GM18517 (cell line): Measurements from ENCODE around the gene RNF123.
"Not testable (repeated sequence)": the region's sequence is repeated elsewhere in the genome, so short reads cannot be mapped to it uniquely, and the experiment has no call there.

Source experiments
- ATAC-seq: cut with Tn5 transposase; IDR thresholded peaks from one replicate; pipeline ENCODE4 v1.9.1; 2021; ENCODE audit warnings: mild to moderate bottlenecking, moderate library complexity; ENCODE audit not compliant: unreplicated experiment

The RNF123 gene

GRCh38 chr3:49675912-49676311 is 13.4 kb upstream of the RNF123 start:
- no peak for ATAC-seq

GRCh38 chr3:49680493-49681231 is 8.7 kb upstream of the RNF123 start:
- ATAC-seq = no peak

DNA sequence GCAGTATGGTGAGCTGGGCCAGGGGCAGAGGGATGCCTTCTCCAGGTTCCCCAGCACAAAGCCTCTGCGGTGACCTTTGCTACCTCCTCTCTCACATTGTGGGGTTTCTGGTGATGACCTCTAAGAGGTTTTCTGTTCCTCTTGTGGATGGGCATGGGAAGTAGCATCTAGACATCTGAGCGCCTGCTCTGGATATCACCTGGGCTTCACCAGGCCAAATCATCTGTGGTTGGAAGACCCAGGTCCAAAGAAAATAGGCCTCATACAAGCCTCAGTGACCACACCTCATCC is 8.2 kb upstream of the RNF123 start:
- no peak for ATAC-seq

- ATAC-seq = no peak
Observed at GRCh38 chr3:49681543-49681942, 7.8 kb upstream of the RNF123 start.

DNA sequence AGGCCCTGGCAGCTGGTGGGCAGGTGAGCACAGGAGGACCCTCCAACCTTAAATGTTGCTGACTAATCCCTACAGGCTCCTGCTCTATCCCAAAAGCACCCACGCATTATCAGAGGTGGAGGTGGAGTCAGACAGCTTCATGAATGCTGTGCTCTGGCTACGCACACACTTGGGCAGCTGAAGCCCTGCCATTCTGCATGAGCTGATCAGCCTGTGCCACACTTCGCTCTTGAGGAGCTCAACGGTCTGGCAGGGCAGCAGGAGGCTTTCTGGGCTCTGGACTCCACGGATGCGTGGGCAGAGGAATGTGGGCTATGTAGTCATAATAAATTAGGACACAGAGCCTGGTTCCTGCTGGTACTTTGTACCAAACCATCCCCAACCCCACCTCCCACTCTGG is 6.2 kb upstream of the RNF123 start:
- ATAC-seq = no peak

- ATAC-seq = not testable (repeated sequence)
Observed at GRCh38 chr3:49684453-49684852, 4.9 kb upstream of the RNF123 start.

DNA sequence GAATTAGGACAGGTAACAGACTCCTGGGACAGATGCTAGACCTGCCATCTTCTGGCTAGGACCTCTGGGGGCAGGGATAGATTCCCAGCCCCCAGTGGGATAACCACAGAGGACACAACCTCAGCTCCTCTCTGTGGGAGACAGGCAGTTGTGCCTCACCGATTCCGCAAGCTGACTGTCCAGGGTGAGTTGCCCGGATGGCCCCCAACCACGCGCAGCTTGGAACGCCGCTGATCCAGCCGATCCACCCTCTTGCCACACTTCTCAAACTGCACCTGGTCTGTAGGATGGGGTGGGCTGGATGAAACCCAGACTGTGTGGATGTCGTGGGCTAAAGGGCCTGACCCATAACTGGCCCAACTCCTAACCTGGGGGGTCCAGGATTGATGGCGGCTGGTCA is 4.3 kb upstream of the RNF123 start:
- not testable (repeated sequence) for ATAC-seq

DNA sequence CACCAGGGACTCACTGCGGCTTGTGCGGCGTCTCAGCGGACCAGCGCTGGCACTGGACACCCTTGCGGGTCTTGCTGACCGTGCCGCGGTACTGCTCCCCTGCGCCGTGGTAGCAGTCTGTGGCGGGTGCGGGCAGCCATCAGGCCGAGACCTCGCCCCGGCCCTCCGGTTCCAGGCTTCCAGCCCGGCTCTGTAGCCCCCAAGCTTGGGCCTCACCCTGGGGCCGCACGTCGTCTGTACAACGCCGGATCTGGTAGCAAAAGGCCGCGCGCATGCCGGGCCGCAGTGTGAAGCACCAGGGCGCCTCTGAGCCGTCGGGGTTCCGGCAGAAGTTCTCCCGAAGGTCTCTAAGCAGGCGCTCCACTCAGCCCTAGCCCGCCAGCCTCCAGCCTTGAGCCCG is 3.5 kb upstream of the RNF123 start:
- not testable (repeated sequence) for ATAC-seq

DNA sequence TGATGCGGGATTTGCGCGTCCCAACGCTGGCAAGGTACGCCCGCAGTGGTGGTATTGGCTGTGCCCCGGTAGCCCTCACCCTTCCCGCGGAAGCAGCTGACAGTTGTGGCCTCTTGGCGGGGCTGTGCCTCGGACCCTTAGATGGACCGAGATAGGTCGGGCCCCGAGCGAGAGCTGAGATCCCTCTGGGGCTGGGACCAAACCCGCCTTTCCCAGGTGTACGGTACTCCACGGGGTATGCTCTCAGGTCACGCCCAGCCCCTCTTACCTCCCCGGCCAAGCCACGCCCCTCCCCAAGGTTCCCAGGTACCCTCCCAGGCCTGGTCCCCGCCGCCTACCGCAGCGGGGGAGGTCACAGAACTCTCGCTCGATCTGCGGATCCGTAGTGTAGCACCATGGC is 3.0 kb upstream of the RNF123 start:
- not testable (repeated sequence) for ATAC-seq

GRCh38 chr3:49686769-49687423 is 2.5 kb upstream of the RNF123 start:
- not testable (repeated sequence) for ATAC-seq

GRCh38 chr3:49687424-49687795 is 1.9 kb upstream of the RNF123 start:
- not testable (repeated sequence) for ATAC-seq

GRCh38 chr3:49688338-49689045 is 865 bp upstream of the RNF123 start:
- peak; percentile 22 for ATAC-seq

- ATAC-seq = not testable (repeated sequence)
Observed at GRCh38 chr3:49689908-49690624, 709 bp downstream of the RNF123 start.

- not testable (repeated sequence) for ATAC-seq
Observed at GRCh38 chr3:49690856-49691255, 1.5 kb downstream of the RNF123 start.

GRCh38 chr3:49691481-49691880 is 2.1 kb downstream of the RNF123 start:
- ATAC-seq = not testable (repeated sequence)

DNA sequence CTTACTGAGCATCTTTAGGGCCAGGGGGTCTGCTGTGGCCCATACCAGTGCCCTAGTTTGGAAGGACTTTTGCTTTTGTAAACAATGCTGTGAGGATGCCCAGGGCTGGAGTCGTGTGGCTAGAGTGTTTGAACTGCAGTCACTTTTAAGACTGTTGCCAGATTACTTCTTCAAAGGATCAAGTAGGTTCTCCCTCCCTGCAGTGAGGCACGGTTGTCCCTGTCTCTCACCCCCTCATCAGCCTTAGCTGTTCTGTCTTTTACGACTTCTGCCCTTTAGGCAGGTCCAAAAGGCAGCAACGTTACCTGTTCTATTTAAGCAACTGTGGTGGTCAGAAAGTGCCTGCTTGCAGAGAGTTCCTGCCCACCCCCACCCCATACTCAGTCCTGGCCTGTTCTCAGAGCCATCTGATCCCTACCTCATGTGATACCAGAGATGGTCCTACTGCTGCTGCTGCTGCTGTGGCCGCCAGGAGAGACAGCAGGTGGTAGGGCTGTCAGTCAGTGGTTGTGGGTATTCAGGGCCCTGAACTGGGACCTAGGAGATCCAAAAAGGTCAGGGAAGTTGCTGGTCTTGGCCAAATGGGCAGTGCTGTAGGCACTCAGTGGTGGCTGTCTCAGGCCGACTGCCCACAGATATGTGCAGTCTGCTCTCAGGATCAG is 5.2 kb downstream of the RNF123 start:
- not testable (repeated sequence) for ATAC-seq

DNA sequence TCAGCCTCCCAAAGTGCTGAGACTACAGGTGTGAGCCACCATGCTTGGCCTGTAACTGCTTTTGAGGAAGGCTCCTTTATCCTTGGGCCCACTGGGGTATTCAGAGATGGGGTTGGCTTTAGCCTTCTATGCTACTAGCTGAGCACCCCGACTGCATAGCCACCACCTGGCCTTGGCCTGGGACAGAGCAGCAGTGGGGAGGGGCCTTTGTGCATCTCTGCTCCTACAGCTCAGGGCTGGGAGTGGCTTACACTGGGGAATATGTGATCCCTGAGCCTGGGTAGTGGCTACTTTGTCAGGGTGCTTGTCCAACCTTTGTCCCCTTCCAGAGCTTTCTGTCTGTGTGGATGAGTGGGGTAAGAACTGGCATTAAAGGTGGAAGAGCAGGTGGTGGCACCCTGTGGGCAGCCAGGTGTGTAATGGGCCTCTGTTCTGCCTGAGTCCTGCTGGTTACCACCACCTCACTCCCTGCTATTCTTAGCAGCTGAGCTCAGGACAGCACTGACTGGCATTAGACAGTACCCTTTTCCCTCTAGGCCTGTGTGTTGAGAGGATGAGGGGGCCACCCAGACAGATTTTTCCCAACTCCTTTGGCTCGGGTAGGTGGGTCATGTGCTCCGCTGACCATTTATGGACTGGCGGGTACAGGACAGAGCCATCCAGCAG is 6.1 kb downstream of the RNF123 start:
- not testable (repeated sequence) for ATAC-seq

- no peak for ATAC-seq
Observed at GRCh38 chr3:49699281-49699979, 10.1 kb downstream of the RNF123 start.

DNA sequence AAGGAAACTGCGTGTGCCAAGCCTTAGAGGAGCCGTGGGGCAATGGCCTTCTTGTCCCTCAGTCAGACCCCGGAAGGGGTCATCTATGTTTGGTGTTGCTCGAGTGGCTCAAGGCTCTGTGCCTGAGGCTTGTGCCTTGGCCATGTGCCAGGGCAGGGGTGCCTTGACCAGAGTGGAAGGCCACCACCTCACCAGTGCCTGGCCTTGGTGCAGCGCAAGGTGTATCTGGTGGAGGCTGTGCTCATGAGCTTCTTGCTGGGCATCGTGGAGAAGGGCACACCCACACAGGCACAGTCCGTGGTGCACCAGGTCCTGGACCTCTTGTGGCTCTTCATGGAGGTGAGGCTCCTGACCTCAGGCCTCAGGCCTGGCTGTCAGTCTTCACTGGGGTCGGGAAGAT is 10.7 kb downstream of the RNF123 start:
- ATAC-seq = no peak
